Measurements from ENCODE around the gene GPR171. TPM values are rescaled to one million over a fixed set of nuclear protein-coding genes. Genes with fewer than 3 reads are reported as not detected.

Gene GPR171
- total RNA-seq, 1 donor from 2014 or later = not detected

DNA sequence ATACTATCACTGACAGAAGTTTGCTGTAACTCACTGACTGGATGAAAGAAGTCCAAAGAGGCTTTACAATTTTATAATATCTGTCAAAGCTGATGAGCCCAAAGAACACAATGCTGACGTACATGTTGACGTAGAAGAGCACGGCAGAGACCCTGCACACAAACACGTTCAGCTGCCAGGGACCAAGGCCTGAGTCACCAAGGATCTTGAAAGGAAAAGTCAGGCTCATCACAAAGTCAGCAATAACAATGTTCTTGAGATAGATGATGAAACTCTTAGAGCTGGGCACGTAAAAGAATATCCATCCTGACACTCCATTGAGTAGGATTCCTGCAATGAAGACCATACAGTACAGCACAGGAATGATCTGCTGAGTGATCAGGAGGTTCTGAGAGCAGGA lies 10.9 kb upstream of the GPR171 start:
- H3K27me3 Mint-ChIP-seq (ENCODE audit: low read depth) = no peaks in the 10 kb centered on the region
- no peak overlapping the region for H3K27ac Mint-ChIP-seq (ENCODE audit: unreplicated experiment)

DNA sequence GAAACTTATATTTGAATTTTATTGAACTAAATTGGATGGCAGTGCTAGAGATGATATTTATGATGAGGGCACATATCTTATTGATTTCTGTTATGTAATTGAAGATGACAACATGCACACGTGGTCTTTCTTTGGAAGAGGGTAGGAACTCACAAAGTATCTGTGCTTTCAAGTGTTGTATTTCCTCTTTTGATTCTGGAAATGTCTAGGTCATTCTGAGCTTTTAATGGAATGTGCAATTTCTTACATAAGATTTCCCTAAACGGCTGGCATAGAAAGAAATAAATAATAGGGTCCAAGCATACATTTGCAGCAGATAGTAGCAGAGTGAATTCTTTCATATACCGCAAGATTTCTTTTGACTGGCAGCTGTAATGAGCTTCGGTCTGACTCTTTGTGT lies 10.1 kb upstream of the GPR171 start:
- Mint-ChIP-seq H3K4me1 (ENCODE audit: low read depth) (peaks cover 38% of the 10 kb centered on the region), H3K9me3 (ENCODE audit: low read depth) (no peaks in the 10 kb centered on the region), H3K27me3 (ENCODE audit: low read depth) (no peaks in the 10 kb centered on the region), H3K4me3 (ENCODE audit: unreplicated experiment) (no peak overlapping the region), H3K27ac (ENCODE audit: unreplicated experiment) (no peak overlapping the region), H3K36me3 (ENCODE audit: low read depth) (no peaks in the 10 kb centered on the region)
- no peak for DNase-seq (ENCODE audit: low spot score)
- TF ChIP-seq, protein P1, sequence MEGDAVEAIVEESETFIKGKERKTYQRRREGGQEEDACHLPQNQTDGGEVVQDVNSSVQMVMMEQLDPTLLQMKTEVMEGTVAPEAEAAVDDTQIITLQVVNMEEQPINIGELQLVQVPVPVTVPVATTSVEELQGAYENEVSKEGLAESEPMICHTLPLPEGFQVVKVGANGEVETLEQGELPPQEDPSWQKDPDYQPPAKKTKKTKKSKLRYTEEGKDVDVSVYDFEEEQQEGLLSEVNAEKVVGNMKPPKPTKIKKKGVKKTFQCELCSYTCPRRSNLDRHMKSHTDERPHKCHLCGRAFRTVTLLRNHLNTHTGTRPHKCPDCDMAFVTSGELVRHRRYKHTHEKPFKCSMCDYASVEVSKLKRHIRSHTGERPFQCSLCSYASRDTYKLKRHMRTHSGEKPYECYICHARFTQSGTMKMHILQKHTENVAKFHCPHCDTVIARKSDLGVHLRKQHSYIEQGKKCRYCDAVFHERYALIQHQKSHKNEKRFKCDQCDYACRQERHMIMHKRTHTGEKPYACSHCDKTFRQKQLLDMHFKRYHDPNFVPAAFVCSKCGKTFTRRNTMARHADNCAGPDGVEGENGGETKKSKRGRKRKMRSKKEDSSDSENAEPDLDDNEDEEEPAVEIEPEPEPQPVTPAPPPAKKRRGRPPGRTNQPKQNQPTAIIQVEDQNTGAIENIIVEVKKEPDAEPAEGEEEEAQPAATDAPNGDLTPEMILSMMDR (IDR thresholded peaks at IDR 0.05) = no peak

More for the DNA sequence above, 10.9 kb upstream of the GPR171 start:
- TF ChIP-seq, protein P1 (IDR thresholded peaks at IDR 0.05) = no peak
- Mint-ChIP-seq H3K4me1 (ENCODE audit: low read depth) (peaks cover 43% of the 10 kb centered on the region), H3K4me3 (ENCODE audit: unreplicated experiment) (no peak overlapping the region), H3K9me3 (ENCODE audit: low read depth) (no peaks in the 10 kb centered on the region), H3K36me3 (ENCODE audit: low read depth) (no peaks in the 10 kb centered on the region)
- DNase-seq (ENCODE audit: low spot score) = no peak

- TF ChIP-seq, protein P1 (IDR thresholded peaks at IDR 0.05) = peak; percentile 36
- no peaks in the 10 kb centered on the region for H3K9me3 Mint-ChIP-seq (ENCODE audit: low read depth)
- H3K4me1 Mint-ChIP-seq (ENCODE audit: low read depth) = peaks cover 35% of the 10 kb centered on the region
- DNase-seq (ENCODE audit: low spot score) = no peak
- no peaks in the 10 kb centered on the region for H3K36me3 Mint-ChIP-seq (ENCODE audit: low read depth)
- no peaks in the 10 kb centered on the region for H3K27me3 Mint-ChIP-seq (ENCODE audit: low read depth)
- H3K27ac Mint-ChIP-seq (ENCODE audit: unreplicated experiment) = no peak overlapping the region
- H3K4me3 Mint-ChIP-seq (ENCODE audit: unreplicated experiment) = no peak overlapping the region
Measured at GRCh38 chr3:151210676-151211381, 7.8 kb upstream of the GPR171 start.

DNA sequence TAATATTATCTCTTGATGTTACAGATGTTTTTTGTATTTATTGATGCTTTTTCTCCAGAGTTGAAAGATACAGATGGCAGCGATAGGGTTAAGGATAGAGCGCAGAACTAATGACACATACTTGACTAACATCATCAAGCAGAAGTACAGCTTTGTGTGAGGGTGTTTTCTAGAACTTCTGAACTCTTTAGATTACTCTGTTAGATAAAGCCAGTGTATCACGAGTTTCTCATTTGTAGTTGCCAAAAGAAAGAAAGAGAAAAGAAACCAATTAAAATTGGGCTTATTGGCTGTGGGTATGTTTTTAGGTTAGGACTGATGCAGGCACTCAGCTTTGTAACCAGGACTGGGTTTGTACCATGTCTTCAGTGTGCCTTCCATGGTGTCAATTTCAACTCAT lies 6.6 kb upstream of the GPR171 start:
- H3K9me3 Mint-ChIP-seq (ENCODE audit: low read depth) = no peaks in the 10 kb centered on the region
- H3K4me1 Mint-ChIP-seq (ENCODE audit: low read depth) = peaks cover 34% of the 10 kb centered on the region
- H3K4me3 Mint-ChIP-seq (ENCODE audit: unreplicated experiment) = no peak overlapping the region
- H3K27ac Mint-ChIP-seq (ENCODE audit: unreplicated experiment) = no peak overlapping the region
- DNase-seq (ENCODE audit: low spot score) = no peak
- no peaks in the 10 kb centered on the region for H3K27me3 Mint-ChIP-seq (ENCODE audit: low read depth)
- no peaks in the 10 kb centered on the region for H3K36me3 Mint-ChIP-seq (ENCODE audit: low read depth)
- TF ChIP-seq, protein P1 (IDR thresholded peaks at IDR 0.05) = no peak

DNA sequence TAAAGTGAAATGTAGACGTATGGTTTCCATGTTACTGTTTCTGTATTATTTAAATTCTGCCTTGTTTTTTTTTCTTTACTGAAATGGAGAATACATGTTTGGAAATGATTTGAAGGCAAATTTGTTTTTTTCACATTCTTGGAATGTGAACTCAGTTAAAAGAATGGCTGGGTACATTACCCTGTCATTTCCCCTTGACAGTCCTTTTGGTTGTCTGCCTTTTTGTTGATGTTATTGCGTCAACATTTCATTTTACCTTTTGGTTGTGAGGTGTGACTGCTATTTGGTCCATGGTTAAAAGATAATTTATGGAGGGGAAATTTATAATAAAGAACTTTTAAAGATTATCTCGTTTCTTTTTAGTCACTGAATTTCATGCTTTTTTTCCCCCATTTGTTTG lies 3.2 kb upstream of the GPR171 start:
- Mint-ChIP-seq H3K4me1 (ENCODE audit: low read depth) (peaks cover 34% of the 10 kb centered on the region), H3K9me3 (ENCODE audit: low read depth) (no peaks in the 10 kb centered on the region), H3K36me3 (ENCODE audit: low read depth) (no peaks in the 10 kb centered on the region), H3K27ac (ENCODE audit: unreplicated experiment) (no peak overlapping the region), H3K4me3 (ENCODE audit: unreplicated experiment) (no peak overlapping the region), H3K27me3 (ENCODE audit: low read depth) (no peaks in the 10 kb centered on the region)
- no peak for DNase-seq (ENCODE audit: low spot score)
- TF ChIP-seq, protein P1 (IDR thresholded peaks at IDR 0.05) = no peak

Measured in chondrocyte (in vitro differentiated cells).